T-cell (primary cell): ENCODE measurements around the gene PLPPR3. TPM values are rescaled to one million over a fixed set of nuclear protein-coding genes. Genes with fewer than 3 reads are reported as not detected.
"Not testable (repeated sequence)": the region's sequence is repeated elsewhere in the genome, so short reads cannot be mapped to it uniquely, and the experiment has no call there.

ENCODE experiments used
- ATAC-seq, 4 experiments: fragments of 200-7000 bp in 3 of 4; fragments of 150-1000 bp in 1 of 4; cut with Tn5 transposase; replicated peaks in 1 of 4; 1 replicate in 3 of 4; 2 replicates in 1 of 4; pipeline ENCODE4 v1.10.0; 2021; ENCODE audit warnings: moderate library complexity in 3 of 4, mild to moderate bottlenecking in 2 of 4, moderate number of reproducible peaks in 1 of 4
- CTCF ChIA-PET, 2 donors: fragments of 300-600 bp; sonication (Branson Sonifier 250); formaldehyde crosslinking; loops; one replicate each; lab custom pipeline; 2022; ENCODE audit warnings: antibody characterized with exemption in 2 of 2; lab: Charles Lee
- POLR2A ChIA-PET, 2 donors: fragments of 300-600 bp; sonication (Branson Sonifier 250); formaldehyde crosslinking; loops; one replicate each; lab custom pipeline; 2022; ENCODE audit warnings: antibody characterized with exemption in 2 of 2; lab: Charles Lee
- DNase-seq, 35 experiments: peaks; one replicate each; pipeline versions ENCODE4 v3.0.0 to v3.0.0-alpha.2; 2013 to 2023
- H3K27ac ChIP-seq: one replicate; pipeline ENCODE4 v1.5.1; 2013; ENCODE audit warnings: low read length
- H3K27me3 ChIP-seq, 2 experiments: replicated peaks in 1 of 2; 1 replicate in 1 of 2; 2 replicates in 1 of 2; pipeline versions ENCODE4 v1.6.1 to v1.7.0; 2013; ENCODE audit warnings: low read length in 1 of 2, mixed read lengths in 1 of 2; ENCODE audit not compliant: control insufficient read depth in 2 of 2, insufficient read depth in 2 of 2; ENCODE audit errors: extremely low read depth in 1 of 2
- H3K36me3 ChIP-seq, 2 donors: 1 replicate in 1 of 2; 2 replicates in 1 of 2; pipeline versions ENCODE4 v1.6.1 to v1.7.0; 2013; ENCODE audit warnings: low read length in 1 of 2; ENCODE audit not compliant: control insufficient read depth in 2 of 2, insufficient read depth in 1 of 2; ENCODE audit errors: extremely low read depth in 1 of 2
- H3K4me1 ChIP-seq, 2 experiments: 1 replicate in 1 of 2; 2 replicates in 1 of 2; pipeline versions ENCODE4 v1.6.1 to v1.7.0; 2013; ENCODE audit warnings: low read length in 2 of 2, mixed read lengths in 1 of 2; ENCODE audit not compliant: insufficient read depth in 2 of 2, control insufficient read depth in 1 of 2; ENCODE audit errors: extremely low read depth in 1 of 2
- H3K4me3 ChIP-seq, 2 donors: 1 replicate in 1 of 2; 2 replicates in 1 of 2; pipeline versions ENCODE4 v1.5.1 to v1.7.0; 2013; ENCODE audit warnings: mild to moderate bottlenecking in 2 of 2, low read length in 1 of 2, moderate library complexity in 1 of 2; ENCODE audit not compliant: control insufficient read depth in 1 of 2; ENCODE audit errors: extremely low read depth in 1 of 2
- H3K9me3 ChIP-seq: 2 replicates; pipeline ENCODE4 v1.7.0; 2013
- H3K27ac Mint-ChIP-seq, 2 donors: one replicate each; pipeline ENCODE4 v1.8.0; 2020 to 2021; ENCODE audit warnings: mild to moderate bottlenecking in 2 of 2, mixed read lengths in 2 of 2
- H3K27me3 Mint-ChIP-seq, 2 donors: one replicate each; pipeline ENCODE4 v1.8.0; 2021 to 2022; ENCODE audit warnings: mixed read lengths in 2 of 2
- H3K36me3 Mint-ChIP-seq: one replicate; pipeline ENCODE4 v1.8.0; 2021; ENCODE audit warnings: mixed read lengths
- H3K4me1 Mint-ChIP-seq, 3 donors: one replicate each; pipeline ENCODE4 v1.8.0; 2020 to 2022; ENCODE audit warnings: mixed read lengths in 3 of 3, mild to moderate bottlenecking in 1 of 3
- H3K4me3 Mint-ChIP-seq, 3 donors: one replicate each; pipeline ENCODE4 v1.8.0; 2020 to 2022; ENCODE audit warnings: mild to moderate bottlenecking in 3 of 3, mixed read lengths in 3 of 3, moderate library complexity in 3 of 3
- H3K9me3 Mint-ChIP-seq, 3 donors: one replicate each; pipeline ENCODE4 v1.8.0; 2020 to 2022; ENCODE audit warnings: mixed read lengths in 3 of 3
- WGBS: methylation state at CpG from one replicate; pipeline ENCODE4 v1.1.5; 2013; ENCODE audit warnings: missing lambda C conversion rate; ENCODE audit not compliant: insufficient coverage; 5-methylcytosine and 5-hydroxymethylcytosine counted together
- total RNA-seq, 35 experiments: library from RNA in 6 of 35; stranded (reverse) in 6 of 35; fragments of 120-200 nt in 1 of 35; gene quantifications; one replicate each; pipeline versions ENCODE4 v1.2.1 to v1.2.4 and lab custom pipeline; 2013 to 2026

PLPPR3 gene
- total RNA-seq, 5 donors from 2014 or later (not counting 1 experiment from before 2014, with no cell fraction given) = 0.22 to 0.36 (median 0.26) TPM; not detected in 2

- Mint-ChIP-seq H3K4me1 (peaks cover 0 to 2% (median 0%) of the 10 kb centered on the region in 3 donors), H3K4me3 (no peak overlapping the region), H3K9me3 (no peaks in the 10 kb centered on the region), H3K36me3 (no peaks in the 10 kb centered on the region), H3K27ac (peak overlapping the region in 1 of 2 donors; percentile 57), H3K27me3 (peaks cover 13 to 21% of the 10 kb centered on the region in 2 donors)
- H3K4me3 ChIP-seq = no peak overlapping the region
- H3K27me3 ChIP-seq = peaks cover 2 to 65% of the 10 kb centered on the region in 2 experiments
- H3K4me1 ChIP-seq = peaks cover 0 to 2% of the 10 kb centered on the region in 2 experiments
- no peaks in the 10 kb centered on the region for H3K9me3 ChIP-seq
- H3K36me3 ChIP-seq = no peaks in the 10 kb centered on the region
- 65% methylated on average over 13 of the region's 15 CpGs for WGBS
- DNase-seq = no peak
- ChIA-PET POLR2A (interaction anchor here in 1 of 2 donors (0.5 kb wide), 1 partner anchor 95 kb away, joined by 20 read pairs; no protein-coding TSS in a partner anchor), CTCF (interaction anchor here in 1 of 2 donors (0.5 kb wide), 1 partner anchor 482 kb away, joined by 5 read pairs; no protein-coding TSS in a partner anchor)
- ATAC-seq = no peak
- H3K27ac ChIP-seq = no peak overlapping the region
Observed at GRCh38 chr19:824885-825284, 3.1 kb upstream of the PLPPR3 start.

- Mint-ChIP-seq H3K4me1 (peaks cover 0 to 2% (median 0%) of the 10 kb centered on the region in 3 donors), H3K4me3 (no peak overlapping the region), H3K27ac (no peak overlapping the region), H3K27me3 (peaks cover 13 to 21% of the 10 kb centered on the region in 2 donors), H3K9me3 (no peaks in the 10 kb centered on the region), H3K36me3 (no peaks in the 10 kb centered on the region)
- ATAC-seq = no peak
- Histone ChIP-seq H3K4me3 (no peak overlapping the region), H3K27ac (no peak overlapping the region), H3K4me1 (peaks cover 0 to 2% of the 10 kb centered on the region in 2 experiments), H3K36me3 (no peaks in the 10 kb centered on the region), H3K27me3 (peaks cover 2 to 56% of the 10 kb centered on the region in 2 experiments), H3K9me3 (no peaks in the 10 kb centered on the region)
- no peak for DNase-seq
- CTCF ChIA-PET = interaction anchor here in 1 of 2 donors (0.7 kb wide), 1 partner anchor 51 kb away, joined by 4 read pairs; no protein-coding TSS in a partner anchor
- WGBS = 63% methylated on average over 11 of the region's 12 CpGs
- POLR2A ChIA-PET = no interaction called here
Observed at GRCh38 chr19:823565-824121, 1.9 kb upstream of the PLPPR3 start.

- peaks cover 13 to 21% of the 10 kb centered on the region in 2 donors for H3K27me3 Mint-ChIP-seq
- peak overlapping the region in 1 of 3 donors; percentile 39 for H3K4me3 Mint-ChIP-seq
Observed at GRCh38 chr19:821231-821824, 427 bp downstream of the PLPPR3 start.

GRCh38 chr19:820212-820611 lies 1.5 kb downstream of the PLPPR3 start:
- H3K4me3 Mint-ChIP-seq = peak overlapping the region in 1 of 3 donors; percentile 20
- H3K4me1 Mint-ChIP-seq, ATAC-seq, H3K27ac Mint-ChIP-seq, H3K9me3 Mint-ChIP-seq, H3K27ac ChIP-seq, H3K36me3 Mint-ChIP-seq, DNase-seq, H3K4me1 ChIP-seq, CTCF ChIA-PET, H3K9me3 ChIP-seq, H3K36me3 ChIP-seq, H3K4me3 ChIP-seq: not testable (repeated sequence)
- H3K27me3 Mint-ChIP-seq = peaks cover 13 to 21% of the 10 kb centered on the region in 2 donors
- POLR2A ChIA-PET = interaction anchor here in 1 of 2 donors (0.6 kb wide), 1 partner anchor 123 kb away, joined by 6 read pairs; no protein-coding TSS in a partner anchor
- 77% methylated on average over 2 of the region's 5 CpGs for WGBS
- peaks cover 2 to 33% of the 10 kb centered on the region in 2 experiments for H3K27me3 ChIP-seq

More at GRCh38 chr19:821231-821824, 427 bp downstream of the PLPPR3 start:
- H3K27ac Mint-ChIP-seq = no peak overlapping the region
- peaks cover 0 to 2% of the 10 kb centered on the region in 2 experiments for H3K4me1 ChIP-seq
- H3K36me3 Mint-ChIP-seq = peaks cover 2% of the 10 kb centered on the region
- no peak overlapping the region for H3K4me3 ChIP-seq
- DNase-seq (no peak), ATAC-seq (no peak)
- H3K9me3 ChIP-seq = no peaks in the 10 kb centered on the region
- WGBS = 6% methylated on average over 35 of the region's 64 CpGs
- H3K36me3 ChIP-seq = no peaks in the 10 kb centered on the region
- peaks cover 2 to 42% of the 10 kb centered on the region in 2 experiments for H3K27me3 ChIP-seq
- ChIA-PET POLR2A (interaction anchor here in 1 of 2 donors (0.6 kb wide), 1 partner anchor 524 kb away, joined by 4 read pairs; no protein-coding TSS in a partner anchor), CTCF (interaction anchor here in 1 of 2 donors (0.5 kb wide), 1 partner anchor 624 kb away, joined by 6 read pairs; no protein-coding TSS in a partner anchor)
- H3K27ac ChIP-seq = no peak overlapping the region
- no peaks in the 10 kb centered on the region for H3K9me3 Mint-ChIP-seq
- peaks cover 0 to 4% (median 2%) of the 10 kb centered on the region in 3 donors for H3K4me1 Mint-ChIP-seq

GRCh38 chr19:816500-816857 lies 5.3 kb downstream of the PLPPR3 start:
- WGBS = 95% methylated on average over 2 of the region's 2 CpGs

GRCh38 chr19:815775-816499 lies 5.8 kb downstream of the PLPPR3 start:
- POLR2A ChIA-PET = no interaction called here
- peaks cover 14% of the 10 kb centered on the region for H3K36me3 Mint-ChIP-seq

More at GRCh38 chr19:816500-816857, 5.3 kb downstream of the PLPPR3 start:
- no peaks in the 10 kb centered on the region for H3K4me1 ChIP-seq
- Mint-ChIP-seq H3K27ac (no peak overlapping the region), H3K4me1 (peaks cover 0 to 7% (median 2%) of the 10 kb centered on the region in 3 donors), H3K4me3 (no peak overlapping the region), H3K36me3 (peaks cover 14% of the 10 kb centered on the region), H3K27me3 (no peaks in the 10 kb centered on the region), H3K9me3 (no peaks in the 10 kb centered on the region)
- DNase-seq (no peak), ATAC-seq (no peak)
- POLR2A ChIA-PET = no interaction called here
- CTCF ChIA-PET = no interaction called here
- no peaks in the 10 kb centered on the region for H3K9me3 ChIP-seq
- peaks cover 2 to 7% of the 10 kb centered on the region in 2 experiments for H3K27me3 ChIP-seq
- no peak overlapping the region for H3K27ac ChIP-seq
- H3K36me3 ChIP-seq = peaks cover 6 to 21% of the 10 kb centered on the region in 2 donors
- no peak overlapping the region for H3K4me3 ChIP-seq

More at GRCh38 chr19:815775-816499, 5.8 kb downstream of the PLPPR3 start:
- DNase-seq (no peak), ATAC-seq (peak in 1 of 4 experiments; percentile 6)
- peaks cover 2% of the 10 kb centered on the region in 2 experiments for H3K27me3 ChIP-seq
- no peaks in the 10 kb centered on the region for H3K9me3 Mint-ChIP-seq
- H3K4me3 Mint-ChIP-seq = peak overlapping the region in 1 of 3 donors; percentile 3
- H3K4me1 Mint-ChIP-seq = peaks cover 0 to 7% (median 2%) of the 10 kb centered on the region in 3 donors
- H3K9me3 ChIP-seq = no peaks in the 10 kb centered on the region
- peaks cover 12 to 26% of the 10 kb centered on the region in 2 donors for H3K36me3 ChIP-seq
- H3K27me3 Mint-ChIP-seq = no peaks in the 10 kb centered on the region
- 90% methylated on average over 11 of the region's 13 CpGs for WGBS
- H3K27ac Mint-ChIP-seq = no peak overlapping the region
- CTCF ChIA-PET = no interaction called here
- no peaks in the 10 kb centered on the region for H3K4me1 ChIP-seq
- no peak overlapping the region for H3K4me3 ChIP-seq
- H3K27ac ChIP-seq = no peak overlapping the region
